Gastroesophageal sphincter (tissue), 4 donors: Measurements from ENCODE around the gene GRID1. TPM values are rescaled to one million over a fixed set of nuclear protein-coding genes. Genes with fewer than 3 reads are reported as not detected.
"Not testable (repeated sequence)": the region's sequence is repeated elsewhere in the genome, so short reads cannot be mapped to it uniquely, and the experiment has no call there.

ENCODE experiments used
- ATAC-seq: fragments of 150-250 bp; one replicate; pipeline ENCODE4 v1.9.1; 2016; ENCODE audit warnings: mild to moderate bottlenecking, moderate library complexity
- H3K27ac ChIP-seq, 4 donors: fragments of 200-600 bp; sonication (generic) in 3 of 4; 1 replicate in 3 of 4; 2 replicates in 1 of 4; pipeline ENCODE4 v1.5.1; 2016 to 2019
- H3K27me3 ChIP-seq: fragments of 200-600 bp; sonication (generic); one replicate; pipeline ENCODE4 v1.5.1; 2019
- H3K36me3 ChIP-seq, 2 donors: fragments of 200-600 bp; sonication (generic); one replicate each; pipeline ENCODE4 v1.5.1; 2019; ENCODE audit warnings: control low read depth in 1 of 2
- H3K4me1 ChIP-seq, 3 donors: fragments of 200-600 bp; sonication (generic); 1 replicate in 2 of 3; 2 replicates in 1 of 3; pipeline ENCODE4 v1.5.1; 2016 to 2019; ENCODE audit warnings: control low read depth in 2 of 3
- H3K4me3 ChIP-seq, 2 donors: fragments of 200-600 bp; sonication (generic); one replicate each; pipeline ENCODE4 v1.5.1; 2019; ENCODE audit warnings: mild to moderate bottlenecking in 1 of 2, moderate library complexity in 1 of 2
- H3K9me3 ChIP-seq, 3 donors: fragments of 200-600 bp; sonication (generic); one replicate each; pipeline ENCODE4 v1.5.1; 2017 to 2019; ENCODE audit warnings: control low read depth in 2 of 3
- EP300 ChIP-seq: sonication (generic); formaldehyde crosslinking; IDR thresholded peaks from one replicate; pipeline ENCODE4 v1.6.1; 2017; ENCODE audit warnings: antibody characterized with exemption, mild to moderate bottlenecking
- POLR2A ChIP-seq, 2 donors: fragments of 450-650 bp; IDR thresholded peaks; one replicate each; pipeline ENCODE4 v1.6.1; 2017; ENCODE audit warnings: antibody characterized with exemption in 2 of 2, mild to moderate bottlenecking in 2 of 2, moderate library complexity in 1 of 2
- POLR2AphosphoS5 ChIP-seq: sonication (generic); formaldehyde crosslinking; IDR thresholded peaks from one replicate; pipeline ENCODE4 v1.6.1; 2017; ENCODE audit warnings: antibody characterized with exemption
- WGBS, 2 donors: methylation state at CpG; one replicate each; pipeline ENCODE4 v1.1.5; 2018; ENCODE audit warnings: low coverage in 1 of 2; 5-methylcytosine and 5-hydroxymethylcytosine counted together
- total RNA-seq, 4 donors: library from RNA; depleted of rRNA; stranded (reverse); fragments of >200 nt; gene quantifications; one replicate each; pipeline ENCODE4 v1.1.0, GENCODE V29; 2016
- TF ChIP-seq, protein P1 (sequence below), 4 experiments: fragments of 200-600 bp in 2 of 4; fragments of 450-650 bp in 2 of 4; sonication (generic) in 1 of 4; IDR thresholded peaks; one replicate each; pipeline ENCODE4 v1.5.1; 2017 to 2019; ENCODE audit warnings: antibody characterized with exemption in 4 of 4, mild to moderate bottlenecking in 2 of 4, moderate library complexity in 2 of 4

The GRID1 gene
- total RNA-seq, 4 donors from 2014 or later = 1.2 to 2.7 (median 1.7) TPM

- Histone ChIP-seq H3K36me3 (no peaks in the 10 kb centered on the region), H3K27me3 (no peaks in the 10 kb centered on the region), H3K4me3 (no peak overlapping the region), H3K4me1 (no peaks in the 10 kb centered on the region), H3K27ac (no peak overlapping the region), H3K9me3 (no peaks in the 10 kb centered on the region)
- TF ChIP-seq, protein P1, sequence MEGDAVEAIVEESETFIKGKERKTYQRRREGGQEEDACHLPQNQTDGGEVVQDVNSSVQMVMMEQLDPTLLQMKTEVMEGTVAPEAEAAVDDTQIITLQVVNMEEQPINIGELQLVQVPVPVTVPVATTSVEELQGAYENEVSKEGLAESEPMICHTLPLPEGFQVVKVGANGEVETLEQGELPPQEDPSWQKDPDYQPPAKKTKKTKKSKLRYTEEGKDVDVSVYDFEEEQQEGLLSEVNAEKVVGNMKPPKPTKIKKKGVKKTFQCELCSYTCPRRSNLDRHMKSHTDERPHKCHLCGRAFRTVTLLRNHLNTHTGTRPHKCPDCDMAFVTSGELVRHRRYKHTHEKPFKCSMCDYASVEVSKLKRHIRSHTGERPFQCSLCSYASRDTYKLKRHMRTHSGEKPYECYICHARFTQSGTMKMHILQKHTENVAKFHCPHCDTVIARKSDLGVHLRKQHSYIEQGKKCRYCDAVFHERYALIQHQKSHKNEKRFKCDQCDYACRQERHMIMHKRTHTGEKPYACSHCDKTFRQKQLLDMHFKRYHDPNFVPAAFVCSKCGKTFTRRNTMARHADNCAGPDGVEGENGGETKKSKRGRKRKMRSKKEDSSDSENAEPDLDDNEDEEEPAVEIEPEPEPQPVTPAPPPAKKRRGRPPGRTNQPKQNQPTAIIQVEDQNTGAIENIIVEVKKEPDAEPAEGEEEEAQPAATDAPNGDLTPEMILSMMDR (IDR thresholded peaks at IDR 0.05) = no peak
- TF ChIP-seq EP300 = no peak
- no peak for TF ChIP-seq POLR2A (IDR thresholded peaks at IDR 0.05)
- TF ChIP-seq POLR2AphosphoS5 = no peak
- WGBS, 2 donors = 75 to 100% methylated on average over 1 to 2 of the region's 3 CpGs
- ATAC-seq = no peak
Measured at GRCh38 chr10:86099542-86100334, 266.9 kb downstream of the GRID1 start.

DNA sequence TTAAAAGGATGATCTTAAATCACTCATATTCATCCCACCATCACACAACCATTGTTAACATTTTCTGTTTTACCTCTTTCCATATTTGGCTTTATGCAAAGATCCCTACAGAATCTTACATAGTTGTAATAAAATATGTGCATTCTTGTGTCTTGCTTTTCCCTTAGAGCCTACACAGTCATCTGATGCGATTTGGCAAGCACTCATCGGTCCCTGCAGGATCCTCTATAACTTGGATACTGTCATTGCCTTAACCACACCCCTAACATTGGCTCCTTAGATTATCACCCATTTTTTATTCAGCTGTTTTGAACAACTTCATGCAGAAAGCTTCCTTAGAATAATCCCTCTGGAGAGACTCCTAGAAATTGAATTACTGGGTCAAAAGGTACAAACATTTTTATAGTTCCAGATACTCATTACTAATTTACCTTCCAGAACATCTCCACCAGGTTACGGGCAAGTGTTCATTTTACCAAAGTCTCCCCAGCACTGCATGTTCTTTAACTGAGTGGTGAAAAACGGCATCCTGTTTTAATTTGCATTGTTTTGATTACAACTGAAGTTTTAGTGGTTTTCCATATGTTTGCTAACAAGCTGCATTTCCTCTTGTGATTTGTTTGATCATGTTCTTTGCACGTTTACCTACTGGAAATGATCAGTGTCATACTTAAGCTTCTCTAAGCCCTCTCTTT is 268.3 kb downstream of the GRID1 start:
- Histone ChIP-seq H3K9me3 (peaks cover 0 to 6% (median 0%) of the 10 kb centered on the region in 3 donors), H3K27ac (no peak overlapping the region), H3K27me3 (no peaks in the 10 kb centered on the region), H3K36me3 (no peaks in the 10 kb centered on the region), H3K4me3 (no peak overlapping the region), H3K4me1 (no peaks in the 10 kb centered on the region)
- no peak for TF ChIP-seq EP300
- 57 to 62% methylated on average over 3 to 5 of the region's 5 CpGs for WGBS, 2 donors
- ATAC-seq = no peak

GRCh38 chr10:86095061-86095460 is 271.5 kb downstream of the GRID1 start:
- not testable (repeated sequence) for H3K27me3 ChIP-seq, H3K9me3 ChIP-seq, H3K36me3 ChIP-seq, ATAC-seq, H3K27ac ChIP-seq, H3K4me1 ChIP-seq, H3K4me3 ChIP-seq
- 27 to 50% methylated on average over 1 of the region's 1 CpG for WGBS, 2 donors

DNA sequence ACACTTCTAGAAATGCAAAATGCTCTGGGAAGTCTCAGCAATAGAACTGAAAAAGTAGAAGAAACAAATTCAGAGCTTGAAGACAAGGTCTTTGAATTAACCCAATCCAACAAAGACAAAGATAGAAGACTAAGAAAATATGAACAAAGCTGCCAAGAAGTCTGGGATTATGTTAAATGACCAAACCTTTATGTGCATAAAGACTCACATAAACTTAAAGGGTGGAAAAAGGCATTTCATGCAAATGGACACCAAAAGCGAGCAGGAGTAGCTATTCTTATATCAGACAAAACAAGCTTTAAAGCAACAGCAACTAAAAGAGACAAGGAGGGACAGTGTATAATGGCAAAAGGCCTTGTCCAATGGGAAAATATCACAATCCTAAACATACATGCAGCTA is 274.3 kb downstream of the GRID1 start:
- not testable (repeated sequence) for ATAC-seq, H3K36me3 ChIP-seq
- 83 to 89% methylated on average over 1 of the region's 1 CpG for WGBS, 2 donors

GRCh38 chr10:86091216-86091615 is 275.4 kb downstream of the GRID1 start:
- TF ChIP-seq EP300 = no peak
- no peak for TF ChIP-seq POLR2A (IDR thresholded peaks at IDR 0.05)
- TF ChIP-seq, protein P1 (IDR thresholded peaks at IDR 0.05) = no peak
- no peak for TF ChIP-seq POLR2AphosphoS5
- peaks cover 0 to 6% (median 0%) of the 10 kb centered on the region in 3 donors for H3K9me3 ChIP-seq
- H3K4me1 ChIP-seq = no peaks in the 10 kb centered on the region
- no CpG with 5 or more reads among the region's 9 CpGs for WGBS, 2 donors
- no peak for ATAC-seq
- no peaks in the 10 kb centered on the region for H3K27me3 ChIP-seq
- no peaks in the 10 kb centered on the region for H3K36me3 ChIP-seq
- H3K27ac ChIP-seq = no peak overlapping the region
- no peak overlapping the region for H3K4me3 ChIP-seq

More for the DNA sequence above, 274.3 kb downstream of the GRID1 start:
- not testable (repeated sequence) for H3K27ac ChIP-seq, H3K9me3 ChIP-seq, H3K4me3 ChIP-seq, H3K27me3 ChIP-seq, H3K4me1 ChIP-seq

GRCh38 chr10:86090807-86091206 is 275.8 kb downstream of the GRID1 start:
- 64 to 84% methylated on average over 2 to 3 of the region's 3 CpGs for WGBS, 2 donors
- H3K27ac ChIP-seq = no peak overlapping the region
- H3K9me3 ChIP-seq = peaks cover 0 to 6% (median 0%) of the 10 kb centered on the region in 3 donors
- no peaks in the 10 kb centered on the region for H3K4me1 ChIP-seq
- TF ChIP-seq POLR2AphosphoS5 (no peak), EP300 (no peak), POLR2A (IDR thresholded peaks at IDR 0.05) (no peak)
- TF ChIP-seq, protein P1 (IDR thresholded peaks at IDR 0.05) = no peak
- H3K27me3 ChIP-seq = peaks cover 2% of the 10 kb centered on the region
- no peak overlapping the region for H3K4me3 ChIP-seq
- no peak for ATAC-seq
- no peaks in the 10 kb centered on the region for H3K36me3 ChIP-seq
